ENCODE measurements around the gene ELF2. TPM values are rescaled to one million over a fixed set of nuclear protein-coding genes. Genes with fewer than 3 reads are reported as not detected.
"Not testable (repeated sequence)": the region's sequence is repeated elsewhere in the genome, so short reads cannot be mapped to it uniquely, and the experiment has no call there.

The ELF2 gene
- 30.1 and 30.5 TPM in 2 replicates for total RNA-seq

- peak within 1 kb of the TSS; percentile 94 for H3K4me3 Mint-ChIP-seq
- peak; percentile 98 for DNase-seq
- no peaks in the 10 kb centered on the region for H3K9me3 Mint-ChIP-seq
- H3K27me3 Mint-ChIP-seq: peaks cover 29% of the 10 kb centered on the region
- peak within 1 kb of the TSS; percentile 97 for H3K27ac Mint-ChIP-seq
- H3K4me1 Mint-ChIP-seq: peaks cover 32% of the 10 kb centered on the region
- intact Hi-C loops (cut with micrococcal nuclease): loop anchor here (1.0 to 10.0 kb wide), 8 partner anchors 78 to 1348 kb away; partner anchors contain the start of genes ELMOD2, MAML3, NAA15 and NOCT
- H3K36me3 Mint-ChIP-seq (ENCODE audit: low read depth): peaks cover 2% of the 10 kb centered on the region
Measured at GRCh38 chr4:139177049-139177868, at the start of gene ELF2. Gene ELF2, minus strand, starts transcription at chr4:139177218. Its CDS starts 39,517 bp downstream, at chr4:139137701.

GRCh38 chr4:139223682-139224317, 46.8 kb upstream of the ELF2 start:
- Mint-ChIP-seq H3K27me3 (no peaks in the 10 kb centered on the region), H3K9me3 (no peaks in the 10 kb centered on the region), H3K27ac (peak overlapping the region; percentile 6), H3K4me3 (no peak overlapping the region), H3K36me3 (ENCODE audit: low read depth) (no peaks in the 10 kb centered on the region), H3K4me1 (peaks cover 10% of the 10 kb centered on the region)
- DNase-seq: no peak
- intact Hi-C loops (cut with micrococcal nuclease): loop anchor here (5.0 kb wide), 1 partner anchor 44 kb away; no protein-coding TSS in a partner anchor

- intact Hi-C loops (cut with micrococcal nuclease): loop anchor here (5.0 kb wide), 1 partner anchor 45 kb away; no protein-coding TSS in a partner anchor
- no peak overlapping the region for H3K27ac Mint-ChIP-seq
- no peak for DNase-seq
Measured at GRCh38 chr4:139222215-139222614, 45.2 kb upstream of the ELF2 start.

GRCh38 chr4:139221687-139222086, 44.7 kb upstream of the ELF2 start:
- intact Hi-C loops (cut with micrococcal nuclease): loop anchor here (5.0 kb wide), 1 partner anchor 46 kb away; no protein-coding TSS in a partner anchor
- H3K27ac Mint-ChIP-seq: no peak overlapping the region
- peaks cover 10% of the 10 kb centered on the region for H3K4me1 Mint-ChIP-seq
- no peak overlapping the region for H3K4me3 Mint-ChIP-seq
- DNase-seq: no peak
- H3K27me3 Mint-ChIP-seq: no peaks in the 10 kb centered on the region
- no peaks in the 10 kb centered on the region for H3K36me3 Mint-ChIP-seq (ENCODE audit: low read depth)
- H3K9me3 Mint-ChIP-seq: no peaks in the 10 kb centered on the region

More at GRCh38 chr4:139222215-139222614, 45.2 kb upstream of the ELF2 start:
- Mint-ChIP-seq H3K9me3 (no peaks in the 10 kb centered on the region), H3K36me3 (ENCODE audit: low read depth) (no peaks in the 10 kb centered on the region), H3K4me1 (peaks cover 10% of the 10 kb centered on the region), H3K27me3 (no peaks in the 10 kb centered on the region), H3K4me3 (no peak overlapping the region)

- DNase-seq: no peak
- intact Hi-C loops (cut with micrococcal nuclease): loop anchor here (5.0 kb wide), 1 partner anchor 48 kb away; no protein-coding TSS in a partner anchor
- no peaks in the 10 kb centered on the region for H3K9me3 Mint-ChIP-seq
- H3K36me3 Mint-ChIP-seq (ENCODE audit: low read depth): no peaks in the 10 kb centered on the region
- peaks cover 10% of the 10 kb centered on the region for H3K4me1 Mint-ChIP-seq
- H3K4me3 Mint-ChIP-seq: no peak overlapping the region
- no peak overlapping the region for H3K27ac Mint-ChIP-seq
- H3K27me3 Mint-ChIP-seq: peaks cover 2% of the 10 kb centered on the region
Measured at GRCh38 chr4:139219450-139220055, 42.5 kb upstream of the ELF2 start.

- Mint-ChIP-seq H3K36me3 (ENCODE audit: low read depth) (no peaks in the 10 kb centered on the region), H3K4me3 (no peak overlapping the region), H3K4me1 (peaks cover 1% of the 10 kb centered on the region), H3K27ac (no peak overlapping the region), H3K27me3 (peaks cover 2% of the 10 kb centered on the region), H3K9me3 (no peaks in the 10 kb centered on the region)
- intact Hi-C loops (cut with micrococcal nuclease): no loop called here
- DNase-seq: no peak
Measured at GRCh38 chr4:139214039-139214534, 37.1 kb upstream of the ELF2 start.

GRCh38 chr4:139213633-139214032, 36.6 kb upstream of the ELF2 start:
- H3K4me3 Mint-ChIP-seq; H3K36me3 Mint-ChIP-seq (ENCODE audit: low read depth); H3K9me3 Mint-ChIP-seq; DNase-seq; H3K27ac Mint-ChIP-seq; H3K4me1 Mint-ChIP-seq; intact Hi-C loops (cut with micrococcal nuclease); H3K27me3 Mint-ChIP-seq: not testable (repeated sequence)

- intact Hi-C loops (cut with micrococcal nuclease): no loop called here
Measured at GRCh38 chr4:139212900-139213299, 35.9 kb upstream of the ELF2 start.

GRCh38 chr4:139210486-139210885, 33.5 kb upstream of the ELF2 start:
- intact Hi-C loops (cut with micrococcal nuclease): no loop called here
- peaks cover 9% of the 10 kb centered on the region for H3K4me1 Mint-ChIP-seq
- DNase-seq: no peak
- no peaks in the 10 kb centered on the region for H3K36me3 Mint-ChIP-seq (ENCODE audit: low read depth)
- no peaks in the 10 kb centered on the region for H3K9me3 Mint-ChIP-seq
- H3K4me3 Mint-ChIP-seq: no peak overlapping the region
- H3K27me3 Mint-ChIP-seq: peaks cover 10% of the 10 kb centered on the region
- no peak overlapping the region for H3K27ac Mint-ChIP-seq

More at GRCh38 chr4:139212900-139213299, 35.9 kb upstream of the ELF2 start:
- H3K27ac Mint-ChIP-seq: no peak overlapping the region
- H3K4me3 Mint-ChIP-seq: no peak overlapping the region
- no peak for DNase-seq
- H3K4me1 Mint-ChIP-seq: peaks cover 3% of the 10 kb centered on the region
- no peaks in the 10 kb centered on the region for H3K36me3 Mint-ChIP-seq (ENCODE audit: low read depth)
- peaks cover 2% of the 10 kb centered on the region for H3K27me3 Mint-ChIP-seq
- no peaks in the 10 kb centered on the region for H3K9me3 Mint-ChIP-seq

GRCh38 chr4:139209470-139210063, 32.5 kb upstream of the ELF2 start:
- intact Hi-C loops (cut with micrococcal nuclease): no loop called here

GRCh38 chr4:139208404-139208945, 31.5 kb upstream of the ELF2 start:
- DNase-seq: no peak
- peaks cover 7% of the 10 kb centered on the region for H3K4me1 Mint-ChIP-seq
- H3K9me3 Mint-ChIP-seq: no peaks in the 10 kb centered on the region
- H3K4me3 Mint-ChIP-seq: no peak overlapping the region
- no peaks in the 10 kb centered on the region for H3K36me3 Mint-ChIP-seq (ENCODE audit: low read depth)
- intact Hi-C loops (cut with micrococcal nuclease): no loop called here
- H3K27me3 Mint-ChIP-seq: peaks cover 7% of the 10 kb centered on the region
- H3K27ac Mint-ChIP-seq: no peak overlapping the region

More at GRCh38 chr4:139209470-139210063, 32.5 kb upstream of the ELF2 start:
- Mint-ChIP-seq H3K4me3 (no peak overlapping the region), H3K27ac (no peak overlapping the region), H3K4me1 (peaks cover 9% of the 10 kb centered on the region), H3K27me3 (peaks cover 7% of the 10 kb centered on the region), H3K9me3 (no peaks in the 10 kb centered on the region), H3K36me3 (ENCODE audit: low read depth) (no peaks in the 10 kb centered on the region)
- no peak for DNase-seq

GRCh38 chr4:139207873-139208403, 30.9 kb upstream of the ELF2 start:
- Mint-ChIP-seq H3K27ac (no peak overlapping the region), H3K36me3 (ENCODE audit: low read depth) (no peaks in the 10 kb centered on the region), H3K9me3 (no peaks in the 10 kb centered on the region), H3K4me1 (peaks cover 7% of the 10 kb centered on the region), H3K4me3 (no peak overlapping the region), H3K27me3 (peaks cover 7% of the 10 kb centered on the region)
- DNase-seq: no peak
- intact Hi-C loops (cut with micrococcal nuclease): no loop called here

GRCh38 chr4:139207247-139207646, 30.2 kb upstream of the ELF2 start:
- Mint-ChIP-seq H3K4me3 (no peak overlapping the region), H3K4me1 (peaks cover 7% of the 10 kb centered on the region), H3K36me3 (ENCODE audit: low read depth) (no peaks in the 10 kb centered on the region), H3K9me3 (no peaks in the 10 kb centered on the region), H3K27ac (no peak overlapping the region), H3K27me3 (peaks cover 7% of the 10 kb centered on the region)
- DNase-seq: no peak
- intact Hi-C loops (cut with micrococcal nuclease): no loop called here
